Progenitor cell of endocrine pancreas (in vitro differentiated cells): ENCODE data around the gene GCNT4. TPM values are rescaled to one million over a fixed set of nuclear protein-coding genes. Genes with fewer than 3 reads are reported as not detected.

Experiments
- DNase-seq: peaks from one replicate; pipeline ENCODE4 v3.0.0; 2021; ENCODE audit warnings: low spot score; ENCODE audit not compliant: unreplicated experiment
- H3K27ac Mint-ChIP-seq: 2 replicates; pipeline ENCODE4 v1.8.0; 2021; ENCODE audit warnings: mild to moderate bottlenecking, moderate library complexity, mixed read lengths
- H3K27me3 Mint-ChIP-seq: 2 replicates; pipeline ENCODE4 v1.8.0; 2021; ENCODE audit warnings: mixed read lengths
- H3K36me3 Mint-ChIP-seq: 2 replicates; pipeline ENCODE4 v1.8.0; 2022; ENCODE audit warnings: mixed read lengths; ENCODE audit not compliant: insufficient read depth
- H3K4me1 Mint-ChIP-seq: 2 replicates; pipeline ENCODE4 v1.8.0; 2021; ENCODE audit warnings: low read depth, mixed read lengths
- H3K4me3 Mint-ChIP-seq: 2 replicates; pipeline ENCODE4 v1.8.0; 2021; ENCODE audit warnings: low read depth, mild to moderate bottlenecking, moderate library complexity, mixed read lengths
- H3K9me3 Mint-ChIP-seq: 2 replicates; pipeline ENCODE4 v1.8.0; 2021; ENCODE audit warnings: low read depth, mixed read lengths
- CTCF ChIP-seq: fragments of 200-600 bp; sonication (generic); IDR thresholded peaks from one replicate; pipeline ENCODE4 v1.5.0; 2021; ENCODE audit warnings: antibody characterized with exemption, mild to moderate bottlenecking; ENCODE audit not compliant: unreplicated experiment
- total RNA-seq: library from RNA; stranded (reverse); gene quantifications from 2 replicates; pipeline ENCODE4 v1.2.1, GENCODE V29; 2021

GCNT4 gene
- total RNA-seq, 1 donor from 2014 or later: 2.5 TPM

GRCh38 chr5:75021800-75022199 is 30.6 kb downstream of the GCNT4 start:
- DNase-seq: no peak
- H3K4me1 Mint-ChIP-seq: peaks cover 53% of the 10 kb centered on the region
- peaks cover 3% of the 10 kb centered on the region for H3K9me3 Mint-ChIP-seq
- peak overlapping the region; percentile 37 for H3K27ac Mint-ChIP-seq
- no peaks in the 10 kb centered on the region for H3K36me3 Mint-ChIP-seq
- H3K4me3 Mint-ChIP-seq: peak overlapping the region; percentile 1
- no peaks in the 10 kb centered on the region for H3K27me3 Mint-ChIP-seq
- no peak for TF ChIP-seq CTCF

- Mint-ChIP-seq H3K27me3 (no peaks in the 10 kb centered on the region), H3K4me3 (no peak overlapping the region)
- no peak for TF ChIP-seq CTCF
These were observed 31.1 kb downstream of the GCNT4 start for GRCh38 chr5:75021219-75021618.

GRCh38 chr5:75020016-75020656 is 32.2 kb downstream of the GCNT4 start:
- H3K36me3 Mint-ChIP-seq: no peaks in the 10 kb centered on the region
- peaks cover 44% of the 10 kb centered on the region for H3K4me1 Mint-ChIP-seq
- no peak overlapping the region for H3K27ac Mint-ChIP-seq
- no peak for DNase-seq
- no peaks in the 10 kb centered on the region for H3K27me3 Mint-ChIP-seq
- peaks cover 3% of the 10 kb centered on the region for H3K9me3 Mint-ChIP-seq
- no peak overlapping the region for H3K4me3 Mint-ChIP-seq
- no peak for TF ChIP-seq CTCF

More at GRCh38 chr5:75021219-75021618, 31.1 kb downstream of the GCNT4 start:
- DNase-seq: no peak
- Mint-ChIP-seq H3K27ac (peak overlapping the region; percentile 37), H3K36me3 (no peaks in the 10 kb centered on the region), H3K9me3 (peaks cover 3% of the 10 kb centered on the region), H3K4me1 (peaks cover 50% of the 10 kb centered on the region)

GRCh38 chr5:75018805-75019587 is 33.4 kb downstream of the GCNT4 start:
- Mint-ChIP-seq H3K36me3 (no peaks in the 10 kb centered on the region), H3K27ac (no peak overlapping the region), H3K27me3 (no peaks in the 10 kb centered on the region), H3K4me1 (peaks cover 37% of the 10 kb centered on the region), H3K9me3 (no peaks in the 10 kb centered on the region), H3K4me3 (no peak overlapping the region)
- TF ChIP-seq CTCF: no peak
- DNase-seq: no peak

- H3K27me3 Mint-ChIP-seq: no peaks in the 10 kb centered on the region
- H3K36me3 Mint-ChIP-seq: no peaks in the 10 kb centered on the region
- peaks cover 29% of the 10 kb centered on the region for H3K4me1 Mint-ChIP-seq
- no peak for TF ChIP-seq CTCF
- H3K9me3 Mint-ChIP-seq: peaks cover 3% of the 10 kb centered on the region
- H3K4me3 Mint-ChIP-seq: no peak overlapping the region
- H3K27ac Mint-ChIP-seq: no peak overlapping the region
- DNase-seq: no peak
These were observed 34.4 kb downstream of the GCNT4 start for GRCh38 chr5:75017971-75018370.
